SK-MEL-5 (cell line): ENCODE results near the gene IKBKE. TPM values are rescaled to one million over a fixed set of nuclear protein-coding genes. Genes with fewer than 3 reads are reported as not detected.

Experiments used
- DNase-seq: peaks from one replicate; pipeline ENCODE4 v3.0.0-alpha.2; 2016; ENCODE audit warnings: low read depth, low spot score
- in situ Hi-C: cut with HindIII; loops from 2 replicates; pipeline ENCODE4 v1.10.0; 2016; ENCODE audit warnings: low sequenced_read_pairs, high pct_unique_total_duplicates, low pct_unique_long_range_greater_than_20kb
- total RNA-seq: library from RNA; depleted of rRNA; stranded (reverse); fragments of >200 nt; shearing (Covaris generic); gene quantifications from 2 replicates; pipeline ENCODE4 v1.2.3, GENCODE V29; 2014

The IKBKE gene
- total RNA-seq, 1 experiment from 2014 or later, result 6.8 TPM

DNA sequence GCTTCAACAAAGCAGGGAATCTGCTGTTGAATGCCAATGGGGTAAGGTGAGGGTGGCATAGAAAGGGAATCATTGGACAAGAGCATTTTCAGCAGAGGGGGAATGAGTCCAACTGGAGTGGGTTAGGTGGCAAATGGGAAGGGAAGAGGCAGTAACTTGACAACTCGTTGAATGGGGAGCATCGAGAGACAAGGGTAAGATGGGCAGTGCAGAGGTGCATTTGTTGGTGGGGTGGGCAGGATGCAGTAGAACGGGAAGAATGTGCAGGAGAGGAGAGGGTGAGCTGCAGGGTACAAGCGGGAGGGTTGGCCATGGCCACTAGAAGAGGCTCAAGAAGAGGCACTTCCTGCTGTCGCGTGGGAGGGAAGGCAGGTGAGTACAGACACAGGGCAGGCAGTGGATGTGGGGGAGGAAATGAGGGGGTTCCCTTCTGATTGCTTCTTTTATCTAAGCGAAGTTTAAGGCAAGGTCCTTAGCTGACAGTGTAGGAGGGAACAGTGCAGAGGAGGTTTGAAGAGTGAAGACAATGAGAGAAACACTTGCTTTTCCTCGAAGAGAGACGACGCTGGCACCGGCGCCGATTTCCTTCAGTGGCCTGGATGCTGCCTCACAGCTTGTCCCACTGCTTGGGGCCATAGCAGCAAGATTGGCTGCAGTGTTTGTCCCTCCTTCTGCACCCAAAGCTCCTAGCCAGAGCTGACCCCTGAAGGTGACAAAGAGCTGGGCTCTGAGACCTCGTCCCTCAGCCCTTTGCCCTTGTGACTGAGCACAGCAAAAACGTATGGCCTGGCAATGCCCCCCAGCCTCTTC, 3.2 kb upstream of the IKBKE start:
- in situ Hi-C loops, result no loop called here

GRCh38 chr1:206467915-206468314, 2.4 kb upstream of the IKBKE start:
- DNase-seq, result no peak
- in situ Hi-C loops, result no loop called here

More for the DNA sequence above, 3.2 kb upstream of the IKBKE start:
- no peak for DNase-seq

- no peak for DNase-seq
- in situ Hi-C loops, result no loop called here
Measured at GRCh38 chr1:206468571-206468970, 1.7 kb upstream of the IKBKE start.

- DNase-seq, result no peak
- in situ Hi-C loops, result no loop called here
Measured at GRCh38 chr1:206469411-206469932, 804 bp upstream of the IKBKE start.

DNA sequence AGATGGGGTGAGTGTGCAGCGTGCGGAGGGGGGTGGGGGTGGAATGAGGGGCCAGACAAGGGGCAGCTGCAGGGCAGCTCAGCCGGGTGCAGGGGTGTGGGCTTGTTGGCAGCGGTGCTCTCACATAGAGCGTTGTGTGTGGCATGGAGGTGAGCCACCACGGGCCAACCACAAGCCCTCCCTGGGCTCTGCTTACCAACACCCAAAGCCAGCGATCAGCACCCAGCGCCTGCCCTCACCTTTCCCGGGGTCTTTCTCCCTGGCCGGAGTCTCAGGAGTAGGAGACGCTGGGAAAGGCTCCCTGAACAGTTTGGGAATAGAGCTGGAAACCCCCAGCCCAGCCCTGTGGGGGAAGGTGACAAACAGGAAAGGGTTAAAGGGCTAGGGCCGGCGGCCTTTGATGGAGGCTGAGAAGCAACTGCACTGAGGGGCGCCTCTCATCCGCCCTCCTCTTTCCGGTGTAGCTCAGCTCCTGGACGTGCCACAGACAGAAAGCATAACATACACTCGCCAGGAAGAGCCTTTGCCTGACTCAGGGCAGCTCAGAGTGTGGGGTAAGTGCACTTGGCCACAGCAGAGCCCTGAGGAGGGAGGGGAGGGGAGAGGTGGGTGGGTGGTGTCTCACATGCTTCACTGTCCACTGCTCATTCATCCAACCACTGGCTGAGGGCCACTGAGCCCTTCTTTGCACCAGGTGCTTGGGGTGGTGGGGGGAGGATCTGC, 577 bp downstream of the IKBKE start:
- in situ Hi-C loops, result no loop called here
- peak; percentile 17 for DNase-seq

- in situ Hi-C loops, result no loop called here
- no peak for DNase-seq
Measured at GRCh38 chr1:206471415-206471801, 1.1 kb downstream of the IKBKE start.

GRCh38 chr1:206472024-206472423, 1.7 kb downstream of the IKBKE start:
- in situ Hi-C loops, result no loop called here

GRCh38 chr1:206472454-206472853, 2.2 kb downstream of the IKBKE start:
- no peak for DNase-seq
- in situ Hi-C loops, result no loop called here

More at GRCh38 chr1:206472024-206472423, 1.7 kb downstream of the IKBKE start:
- no peak for DNase-seq

- no peak for DNase-seq
- in situ Hi-C loops, result no loop called here
Measured at GRCh38 chr1:206472886-206473285, 2.6 kb downstream of the IKBKE start.

GRCh38 chr1:206476058-206476457, 5.8 kb downstream of the IKBKE start:
- in situ Hi-C loops, result no loop called here
- DNase-seq, result no peak

- in situ Hi-C loops, result no loop called here
Measured at GRCh38 chr1:206476591-206476990, 6.3 kb downstream of the IKBKE start.

GRCh38 chr1:206477110-206477509, 6.8 kb downstream of the IKBKE start:
- in situ Hi-C loops, result no loop called here
- DNase-seq, result no peak

More at GRCh38 chr1:206476591-206476990, 6.3 kb downstream of the IKBKE start:
- DNase-seq, result no peak

GRCh38 chr1:206477581-206478380, 7.5 kb downstream of the IKBKE start:
- DNase-seq, result no peak
- in situ Hi-C loops, result no loop called here

- DNase-seq, result no peak
- in situ Hi-C loops, result no loop called here
Measured at GRCh38 chr1:206478746-206479145, 8.5 kb downstream of the IKBKE start.

DNA sequence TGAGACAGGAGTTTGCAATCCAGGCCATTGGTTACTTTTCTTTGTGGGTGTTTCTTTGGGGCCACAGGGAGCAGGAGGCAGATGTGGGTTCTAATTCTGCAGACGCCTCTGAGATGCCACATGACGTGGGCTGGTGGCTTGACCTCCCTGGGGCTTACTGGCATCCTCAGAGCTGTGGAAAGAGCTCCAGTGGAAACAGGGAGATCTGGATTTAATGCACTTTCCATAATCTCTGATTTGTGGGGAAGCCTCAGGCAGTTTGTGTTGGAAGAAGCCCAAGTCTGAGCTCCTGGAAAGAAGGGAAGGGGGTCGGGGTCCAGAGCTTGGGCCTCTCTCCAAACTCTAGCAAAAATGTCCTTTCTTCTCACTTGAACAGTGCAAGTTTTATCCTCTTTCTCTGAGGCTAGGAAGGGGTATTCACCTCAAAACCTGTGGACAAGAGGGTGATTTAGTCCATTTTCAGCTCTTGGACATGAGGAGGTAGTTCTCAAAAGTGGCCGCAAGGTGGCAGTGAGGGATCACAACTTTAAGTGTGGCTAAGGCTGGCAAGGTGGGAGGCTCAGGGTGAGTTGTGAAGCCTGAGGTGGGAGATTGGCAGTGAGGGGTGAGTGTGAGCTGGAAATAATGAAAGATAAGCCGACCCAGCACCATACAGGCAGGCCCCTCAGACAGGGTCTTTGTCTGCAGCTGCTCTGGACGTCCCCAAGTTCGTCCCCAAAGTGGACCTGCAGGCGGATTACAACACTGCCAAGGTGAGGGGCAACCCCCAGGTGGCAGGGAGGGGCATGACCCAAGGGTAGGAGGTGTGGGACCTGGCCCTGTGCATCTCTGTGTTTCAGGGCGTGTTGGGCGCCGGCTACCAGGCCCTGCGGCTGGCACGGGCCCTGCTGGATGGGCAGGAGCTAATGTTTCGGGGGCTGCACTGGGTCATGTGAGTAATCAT, 9.2 kb downstream of the IKBKE start:
- in situ Hi-C loops, result no loop called here
- DNase-seq, result peak; percentile 79

DNA sequence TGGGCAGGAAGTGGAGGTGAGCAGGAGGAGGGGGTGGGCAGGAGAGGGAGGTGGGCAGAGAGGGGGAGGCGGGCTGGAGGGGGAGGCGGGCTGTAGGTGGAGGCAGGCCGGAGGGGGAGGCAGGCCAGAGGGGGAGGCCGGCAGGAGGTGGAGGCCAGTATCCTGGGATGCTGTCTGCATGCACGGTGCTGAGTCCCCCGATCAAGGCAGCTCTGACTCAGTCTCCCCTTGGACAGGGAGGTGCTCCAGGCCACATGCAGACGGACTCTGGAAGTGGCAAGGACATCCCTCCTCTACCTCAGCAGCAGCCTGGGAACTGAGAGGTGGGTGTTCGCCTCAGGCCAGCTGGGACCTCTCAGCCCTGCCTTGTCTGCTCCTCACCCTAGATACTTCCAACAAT, 9.9 kb downstream of the IKBKE start:
- DNase-seq, result no peak
- in situ Hi-C loops, result no loop called here

- no peak for DNase-seq
- in situ Hi-C loops, result no loop called here
Measured at GRCh38 chr1:206482611-206483010, 12.3 kb downstream of the IKBKE start.
